GM06990 (cell line): ENCODE results near the gene CDH4.

Experiments
- DNase-seq: peaks from one replicate; pipeline ENCODE4 v3.0.0-alpha.2; 2011; ENCODE audit not compliant: insufficient read length; ENCODE audit errors: extremely low read depth
- H3K27me3 ChIP-seq: replicated peaks from 2 replicates; pipeline ENCODE4 v1.6.0; 2011; ENCODE audit warnings: low read length; ENCODE audit not compliant: control insufficient read depth, insufficient read depth
- H3K36me3 ChIP-seq: 2 replicates; pipeline ENCODE4 v1.5.1; 2011; ENCODE audit warnings: low read length; ENCODE audit not compliant: control insufficient read depth, insufficient read depth
- H3K4me3 ChIP-seq: replicated peaks from 2 replicates; pipeline ENCODE4 v1.5.1; 2011; ENCODE audit warnings: low read depth, mild to moderate bottlenecking, control low read depth, low read length
- CTCF ChIP-seq: IDR thresholded peaks from 2 replicates; pipeline ENCODE4 v1.5.1; 2011; ENCODE audit warnings: low read length, control low read depth, mild to moderate bottlenecking, inconsistent platforms; ENCODE audit not compliant: insufficient read depth, poor library complexity, severe bottlenecking

The CDH4 gene

DNA sequence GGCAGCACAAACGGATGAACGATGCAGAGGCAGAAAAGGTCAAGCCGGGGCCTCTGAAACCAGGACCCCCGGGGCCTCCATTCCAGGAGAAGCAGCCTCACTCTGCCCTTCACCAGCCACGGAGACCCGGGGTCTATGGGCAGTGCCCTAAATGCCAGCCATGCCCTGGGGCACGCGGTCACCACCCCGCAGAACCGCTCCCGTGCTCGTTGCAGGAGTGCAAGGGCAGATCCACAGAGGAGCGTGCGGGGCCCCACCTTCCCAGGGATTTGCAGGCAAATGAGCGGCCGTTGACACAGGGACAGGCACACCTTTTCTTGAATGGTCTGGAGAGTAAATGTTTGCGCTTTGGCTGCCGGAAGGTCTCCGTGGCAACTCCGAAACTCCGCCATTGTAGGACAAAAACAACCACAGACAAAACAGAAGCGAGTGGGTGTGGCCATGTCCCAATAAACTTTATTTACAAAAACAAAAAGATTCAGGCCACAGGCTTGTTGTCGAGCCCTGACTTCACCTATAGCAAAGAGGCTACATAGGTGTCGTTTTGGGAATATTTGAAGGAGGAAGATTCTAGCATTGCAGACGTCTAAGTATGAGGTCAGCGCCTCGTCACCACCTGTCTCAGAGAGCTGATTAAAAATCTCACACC is 650.3 kb downstream of the CDH4 start:
- no peaks in the 10 kb centered on the region for H3K27me3 ChIP-seq
- TF ChIP-seq CTCF = no peak
- H3K4me3 ChIP-seq = no peak overlapping the region

DNA sequence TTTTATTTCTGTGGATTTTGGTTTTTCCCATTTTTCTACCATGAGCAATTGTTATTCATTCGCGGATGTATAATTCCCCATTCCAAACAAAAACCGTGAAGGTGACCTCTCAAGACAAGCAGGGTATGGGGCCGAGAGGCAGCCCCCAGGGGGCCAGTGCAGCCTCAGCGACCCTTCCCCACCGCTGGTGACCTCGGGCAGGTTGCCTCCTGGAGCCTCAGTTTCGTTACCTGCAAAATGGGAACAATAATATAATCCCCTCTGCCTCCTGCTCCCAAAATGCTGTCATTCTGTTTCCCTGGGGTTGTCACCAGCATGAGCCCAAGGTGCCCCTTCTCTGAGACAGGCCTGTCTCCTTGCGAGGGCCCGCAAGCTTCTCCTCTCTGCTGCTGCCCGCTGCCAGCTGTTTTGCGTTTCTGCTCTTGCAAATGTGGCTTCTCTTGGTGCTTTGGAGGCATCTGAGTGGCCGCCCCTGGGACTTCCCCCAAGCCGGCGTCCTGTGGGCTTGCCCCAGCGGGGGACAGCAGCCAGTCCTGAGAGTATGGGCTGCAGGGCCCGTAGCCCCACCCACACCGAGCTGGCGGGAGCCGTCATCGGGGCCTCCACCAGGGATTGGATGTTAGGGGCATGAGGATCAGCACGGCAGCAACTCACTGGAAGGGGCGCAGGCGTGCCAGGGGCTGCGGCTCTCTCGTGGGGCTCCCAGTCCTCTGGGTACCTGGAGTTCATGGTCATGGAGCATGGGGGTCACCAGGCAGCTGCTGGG is 651.7 kb downstream of the CDH4 start:
- no peaks in the 10 kb centered on the region for H3K27me3 ChIP-seq
- TF ChIP-seq CTCF = no peak
- no peak for DNase-seq

More for the DNA sequence above, 650.3 kb downstream of the CDH4 start:
- H3K36me3 ChIP-seq = no peaks in the 10 kb centered on the region
- no peak for DNase-seq

DNA sequence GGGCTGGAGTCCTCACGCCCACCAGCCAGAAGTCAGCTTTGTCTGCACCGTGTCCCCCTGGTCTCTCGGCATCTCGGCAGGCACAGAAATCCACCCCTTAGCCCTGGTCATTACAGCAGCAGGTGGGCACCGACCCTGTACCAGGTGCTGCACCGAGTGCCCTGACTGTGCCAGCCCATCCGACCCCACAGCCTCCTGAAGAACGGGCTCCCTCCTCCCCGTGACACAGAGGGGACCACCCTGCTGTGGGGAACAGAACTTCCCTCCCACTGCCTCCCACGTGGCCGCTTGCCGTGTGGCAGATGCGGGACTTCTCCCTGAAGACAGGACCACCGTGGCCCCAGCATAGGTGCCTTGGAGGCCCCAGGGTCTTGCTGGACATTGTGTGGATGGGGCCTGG is 652.4 kb downstream of the CDH4 start:
- TF ChIP-seq CTCF = no peak
- H3K4me3 ChIP-seq = no peak overlapping the region
- no peaks in the 10 kb centered on the region for H3K36me3 ChIP-seq
- no peaks in the 10 kb centered on the region for H3K27me3 ChIP-seq
- no peak for DNase-seq

More for the DNA sequence above, 651.7 kb downstream of the CDH4 start:
- no peak overlapping the region for H3K4me3 ChIP-seq
- no peaks in the 10 kb centered on the region for H3K36me3 ChIP-seq

DNA sequence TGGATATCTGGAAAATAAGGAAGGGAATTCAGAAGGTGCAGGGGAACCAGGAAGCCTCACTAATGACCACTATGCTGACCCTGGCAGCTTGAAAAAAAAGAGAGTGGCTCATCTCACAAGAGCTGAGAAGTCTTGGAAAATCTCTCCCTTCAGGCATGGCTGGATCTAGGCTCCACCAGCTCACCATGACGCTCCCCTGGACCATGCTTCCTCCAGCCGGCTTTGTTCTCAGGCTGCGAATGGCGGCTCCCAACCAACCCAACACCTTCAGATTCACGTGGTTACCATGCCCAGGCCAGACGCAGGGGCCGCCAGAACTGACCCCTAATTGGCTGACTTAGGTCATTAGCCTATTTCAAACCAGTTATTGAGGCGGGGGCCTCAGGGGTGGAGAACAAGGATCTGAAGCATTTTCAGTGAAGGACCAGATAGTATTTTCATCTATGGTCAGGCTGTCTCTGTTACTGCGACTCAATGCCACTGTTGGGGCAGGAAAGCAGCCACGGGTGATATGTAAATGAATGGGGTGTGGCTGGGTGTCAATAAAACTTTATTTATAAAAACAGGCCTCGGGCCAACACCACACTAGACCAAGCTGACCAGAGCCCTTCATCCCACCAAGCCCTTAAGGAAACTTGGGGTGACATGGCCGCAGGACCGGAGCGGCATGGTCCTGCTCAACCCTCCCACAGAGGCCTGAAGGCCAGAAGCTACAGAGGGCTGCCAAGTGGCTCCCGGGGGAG is 653.9 kb downstream of the CDH4 start:
- H3K27me3 ChIP-seq = no peaks in the 10 kb centered on the region
- no peak for DNase-seq

More for the DNA sequence above, 653.9 kb downstream of the CDH4 start:
- H3K4me3 ChIP-seq = no peak overlapping the region
- no peak for TF ChIP-seq CTCF
- H3K36me3 ChIP-seq = no peaks in the 10 kb centered on the region
